ENCODE measurements around the gene MICAL2. TPM values are rescaled to one million over a fixed set of nuclear protein-coding genes. Genes with fewer than 3 reads are reported as not detected.

The MICAL2 gene
- total RNA-seq, 1 experiment from 2014 or later: 37.4 TPM

DNA sequence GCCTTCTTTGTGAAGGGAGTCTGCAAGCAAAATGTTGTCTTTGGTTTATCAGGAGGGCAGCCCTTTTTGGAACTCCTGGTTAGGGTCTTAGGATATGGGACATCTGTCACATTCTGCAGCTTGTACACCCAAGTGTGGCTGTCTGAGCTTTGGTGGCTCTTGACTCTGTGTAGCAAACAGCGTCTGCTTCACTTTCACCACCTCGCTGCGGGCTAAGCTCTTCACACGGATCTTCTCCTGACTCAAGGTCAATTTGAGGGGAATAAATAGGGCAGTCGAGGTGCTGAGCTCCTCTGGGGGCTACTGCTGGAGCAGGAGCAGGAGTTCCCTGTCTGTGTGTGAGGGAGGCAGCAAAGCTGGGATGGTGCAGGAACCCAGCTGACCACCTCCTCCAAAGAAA is 10.6 kb downstream of the MICAL2 start:
- H3K79me2 ChIP-seq (ENCODE audit: insufficient read depth, low read length): 0 out of 2 replicates have a peak, but pooled peaks cover 4% of the 10 kb centered on the region
- H3K27ac ChIP-seq (ENCODE audit: low read depth, low read length): no peak overlapping the region
- H3K4me1 ChIP-seq (ENCODE audit: control insufficient read depth in 1 of 2, insufficient read depth in 2 of 2, low read length in 2 of 2): peaks cover 21 to 46% of the 10 kb centered on the region in 2 experiments
- no peaks in the 10 kb centered on the region for H3K36me3 ChIP-seq (ENCODE audit: control insufficient read depth in 1 of 2, insufficient read depth in 2 of 2, low read length in 2 of 2)
- H2AFZ ChIP-seq (ENCODE audit: low read depth, low read length, poor library complexity, severe bottlenecking): no peak overlapping the region
- DNase-seq (ENCODE audit: low read depth, low spot score) (no peak), ATAC-seq (no peak)
- intact Hi-C loops (cut with micrococcal nuclease): no loop called here
- H3K27me3 ChIP-seq (ENCODE audit: insufficient read depth, low read length): no peaks in the 10 kb centered on the region
- H3K4me3 ChIP-seq (replicated peaks in 1 of 2; ENCODE audit: low read depth in 1 of 2, low read length in 2 of 2): no peak overlapping the region
- RAD21 ChIA-PET (ENCODE audit: low non-redundant PET in 1 of 2, low total read pairs in 2 of 2, uncharacterized antibody in 2 of 2, unreplicated experiment in 2 of 2): no interaction called here
- no peaks in the 10 kb centered on the region for H3K9me2 ChIP-seq (ENCODE audit: insufficient read depth)
- no TSS peak for BruUV-seq (replicated peaks)
- TF ChIP-seq POLR2A (IDR thresholded peaks at IDR 0.05; ENCODE audit: borderline replicate concordance, extremely low read depth, insufficient read depth, insufficient read length) (no peak), ELF1 (IDR thresholded peaks at IDR 0.05; ENCODE audit: borderline replicate concordance, low read depth) (no peak), RAD21 (IDR thresholded peaks at IDR 0.05; ENCODE audit: low read depth) (no peak), POLR2AphosphoS5 (IDR thresholded peaks at IDR 0.05; ENCODE audit: low read depth, low read length) (no peak), SP1 (IDR thresholded peaks at IDR 0.05; ENCODE audit: low read depth) (no peak), ZNF274 (IDR thresholded peaks at IDR 0.05; ENCODE audit: low read depth, low read length) (no peak), TCF7L2 (IDR thresholded peaks at IDR 0.05; ENCODE audit: borderline replicate concordance, extremely low read depth, insufficient read depth, insufficient read length) (no peak), CBX3 (IDR thresholded peaks at IDR 0.05; ENCODE audit: low read depth) (no peak), EZH2 (IDR thresholded peaks at IDR 0.05) (no peak), SRF (IDR thresholded peaks at IDR 0.05; ENCODE audit: low read depth) (no peak), FOSL1 (IDR thresholded peaks at IDR 0.05; ENCODE audit: low read depth) (no peak), YY1 (IDR thresholded peaks at IDR 0.05; ENCODE audit: extremely low read depth, insufficient replicate concordance, low read depth, low read length) (no peak), ZFX (IDR thresholded peaks at IDR 0.05) (no peak)
- TF ChIP-seq, protein P1, sequence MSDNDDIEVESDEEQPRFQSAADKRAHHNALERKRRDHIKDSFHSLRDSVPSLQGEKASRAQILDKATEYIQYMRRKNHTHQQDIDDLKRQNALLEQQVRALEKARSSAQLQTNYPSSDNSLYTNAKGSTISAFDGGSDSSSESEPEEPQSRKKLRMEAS (IDR thresholded peaks at IDR 0.05): no peak
- TF ChIP-seq, protein P2, sequence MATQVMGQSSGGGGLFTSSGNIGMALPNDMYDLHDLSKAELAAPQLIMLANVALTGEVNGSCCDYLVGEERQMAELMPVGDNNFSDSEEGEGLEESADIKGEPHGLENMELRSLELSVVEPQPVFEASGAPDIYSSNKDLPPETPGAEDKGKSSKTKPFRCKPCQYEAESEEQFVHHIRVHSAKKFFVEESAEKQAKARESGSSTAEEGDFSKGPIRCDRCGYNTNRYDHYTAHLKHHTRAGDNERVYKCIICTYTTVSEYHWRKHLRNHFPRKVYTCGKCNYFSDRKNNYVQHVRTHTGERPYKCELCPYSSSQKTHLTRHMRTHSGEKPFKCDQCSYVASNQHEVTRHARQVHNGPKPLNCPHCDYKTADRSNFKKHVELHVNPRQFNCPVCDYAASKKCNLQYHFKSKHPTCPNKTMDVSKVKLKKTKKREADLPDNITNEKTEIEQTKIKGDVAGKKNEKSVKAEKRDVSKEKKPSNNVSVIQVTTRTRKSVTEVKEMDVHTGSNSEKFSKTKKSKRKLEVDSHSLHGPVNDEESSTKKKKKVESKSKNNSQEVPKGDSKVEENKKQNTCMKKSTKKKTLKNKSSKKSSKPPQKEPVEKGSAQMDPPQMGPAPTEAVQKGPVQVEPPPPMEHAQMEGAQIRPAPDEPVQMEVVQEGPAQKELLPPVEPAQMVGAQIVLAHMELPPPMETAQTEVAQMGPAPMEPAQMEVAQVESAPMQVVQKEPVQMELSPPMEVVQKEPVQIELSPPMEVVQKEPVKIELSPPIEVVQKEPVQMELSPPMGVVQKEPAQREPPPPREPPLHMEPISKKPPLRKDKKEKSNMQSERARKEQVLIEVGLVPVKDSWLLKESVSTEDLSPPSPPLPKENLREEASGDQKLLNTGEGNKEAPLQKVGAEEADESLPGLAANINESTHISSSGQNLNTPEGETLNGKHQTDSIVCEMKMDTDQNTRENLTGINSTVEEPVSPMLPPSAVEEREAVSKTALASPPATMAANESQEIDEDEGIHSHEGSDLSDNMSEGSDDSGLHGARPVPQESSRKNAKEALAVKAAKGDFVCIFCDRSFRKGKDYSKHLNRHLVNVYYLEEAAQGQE (IDR thresholded peaks at IDR 0.05; ENCODE audit: low read depth): no peak
- TF ChIP-seq, protein P3, sequence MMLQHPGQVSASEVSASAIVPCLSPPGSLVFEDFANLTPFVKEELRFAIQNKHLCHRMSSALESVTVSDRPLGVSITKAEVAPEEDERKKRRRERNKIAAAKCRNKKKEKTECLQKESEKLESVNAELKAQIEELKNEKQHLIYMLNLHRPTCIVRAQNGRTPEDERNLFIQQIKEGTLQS (IDR thresholded peaks at IDR 0.05): no peak
- TF ChIP-seq, protein P4, sequence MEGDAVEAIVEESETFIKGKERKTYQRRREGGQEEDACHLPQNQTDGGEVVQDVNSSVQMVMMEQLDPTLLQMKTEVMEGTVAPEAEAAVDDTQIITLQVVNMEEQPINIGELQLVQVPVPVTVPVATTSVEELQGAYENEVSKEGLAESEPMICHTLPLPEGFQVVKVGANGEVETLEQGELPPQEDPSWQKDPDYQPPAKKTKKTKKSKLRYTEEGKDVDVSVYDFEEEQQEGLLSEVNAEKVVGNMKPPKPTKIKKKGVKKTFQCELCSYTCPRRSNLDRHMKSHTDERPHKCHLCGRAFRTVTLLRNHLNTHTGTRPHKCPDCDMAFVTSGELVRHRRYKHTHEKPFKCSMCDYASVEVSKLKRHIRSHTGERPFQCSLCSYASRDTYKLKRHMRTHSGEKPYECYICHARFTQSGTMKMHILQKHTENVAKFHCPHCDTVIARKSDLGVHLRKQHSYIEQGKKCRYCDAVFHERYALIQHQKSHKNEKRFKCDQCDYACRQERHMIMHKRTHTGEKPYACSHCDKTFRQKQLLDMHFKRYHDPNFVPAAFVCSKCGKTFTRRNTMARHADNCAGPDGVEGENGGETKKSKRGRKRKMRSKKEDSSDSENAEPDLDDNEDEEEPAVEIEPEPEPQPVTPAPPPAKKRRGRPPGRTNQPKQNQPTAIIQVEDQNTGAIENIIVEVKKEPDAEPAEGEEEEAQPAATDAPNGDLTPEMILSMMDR (IDR thresholded peaks at IDR 0.05 in 2 of 3, conservative IDR thresholded peaks at IDR 0.05 in 1 of 3; ENCODE audit: borderline replicate concordance in 1 of 3, insufficient read depth in 1 of 3, low read depth in 2 of 3, low read length in 2 of 3): no peak
- CTCF ChIA-PET: interaction anchor here (0.8 to 0.9 kb wide), 2 partner anchors 13 to 115 kb away, joined by 3 read pairs; no protein-coding TSS in a partner anchor
- POLR2A ChIA-PET: interaction anchor here (0.7 to 1.3 kb wide), 2 partner anchors 12 to 43 kb away, joined by 3 read pairs; no protein-coding TSS in a partner anchor
- no peak overlapping the region for H3K4me2 ChIP-seq (ENCODE audit: low read length)
- no peak overlapping the region for H3K9ac ChIP-seq (ENCODE audit: low read length)
- no peaks in the 10 kb centered on the region for H3K9me3 ChIP-seq (ENCODE audit: control insufficient read depth in 1 of 2, insufficient read depth in 1 of 2, low read depth in 1 of 2, low read length in 2 of 2)
- no peaks in the 10 kb centered on the region for H4K20me1 ChIP-seq (ENCODE audit: insufficient read depth)

Data from HCT116 (cell line).